ENCODE results near the gene NAV2.

DNA sequence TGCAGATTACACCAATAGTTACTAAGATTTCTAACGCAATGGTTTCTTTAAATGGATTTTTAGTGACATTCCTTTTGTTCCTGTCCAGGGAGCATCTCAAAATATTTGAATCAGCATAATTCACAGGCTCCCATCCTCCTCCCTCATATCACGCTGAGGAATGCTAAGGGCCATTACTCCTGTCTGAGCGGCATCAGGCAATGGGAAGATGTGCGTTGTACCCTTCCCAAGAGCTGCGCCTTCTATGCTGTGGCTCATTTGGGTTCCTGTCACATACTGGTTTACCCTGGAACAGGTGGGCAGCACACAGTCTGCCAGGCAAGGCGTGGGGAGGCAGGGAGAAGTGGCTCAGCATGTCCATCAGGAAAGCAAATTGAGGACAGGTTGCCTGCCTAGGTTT is 325.8 kb downstream of the NAV2 start:
- TF ChIP-seq, protein P1, sequence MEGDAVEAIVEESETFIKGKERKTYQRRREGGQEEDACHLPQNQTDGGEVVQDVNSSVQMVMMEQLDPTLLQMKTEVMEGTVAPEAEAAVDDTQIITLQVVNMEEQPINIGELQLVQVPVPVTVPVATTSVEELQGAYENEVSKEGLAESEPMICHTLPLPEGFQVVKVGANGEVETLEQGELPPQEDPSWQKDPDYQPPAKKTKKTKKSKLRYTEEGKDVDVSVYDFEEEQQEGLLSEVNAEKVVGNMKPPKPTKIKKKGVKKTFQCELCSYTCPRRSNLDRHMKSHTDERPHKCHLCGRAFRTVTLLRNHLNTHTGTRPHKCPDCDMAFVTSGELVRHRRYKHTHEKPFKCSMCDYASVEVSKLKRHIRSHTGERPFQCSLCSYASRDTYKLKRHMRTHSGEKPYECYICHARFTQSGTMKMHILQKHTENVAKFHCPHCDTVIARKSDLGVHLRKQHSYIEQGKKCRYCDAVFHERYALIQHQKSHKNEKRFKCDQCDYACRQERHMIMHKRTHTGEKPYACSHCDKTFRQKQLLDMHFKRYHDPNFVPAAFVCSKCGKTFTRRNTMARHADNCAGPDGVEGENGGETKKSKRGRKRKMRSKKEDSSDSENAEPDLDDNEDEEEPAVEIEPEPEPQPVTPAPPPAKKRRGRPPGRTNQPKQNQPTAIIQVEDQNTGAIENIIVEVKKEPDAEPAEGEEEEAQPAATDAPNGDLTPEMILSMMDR (IDR thresholded peaks at IDR 0.05) = no peak
- no peak for TF ChIP-seq POLR2A (IDR thresholded peaks at IDR 0.05)
